SK-N-SH (cell line): ENCODE measurements around the gene SELENOM. TPM values are rescaled to one million over a fixed set of nuclear protein-coding genes. Genes with fewer than 3 reads are reported as not detected.

Experiments
- CTCF ChIA-PET: fragments of 300-600, 350-600 bp; formaldehyde crosslinking; extraction: SDS; loops from one replicate; lab custom pipeline; 2021; lab: Yijun Ruan, JAX
- POLR2A ChIA-PET: fragments of 350-600 bp; sonication (Branson Sonifier 250); formaldehyde crosslinking; extraction: SDS; loops from one replicate; lab custom pipeline; 2020; ENCODE audit warnings: antibody characterized with exemption, inconsistent platforms; lab: Yijun Ruan, JAX
- DNase-seq: peaks from one replicate; pipeline ENCODE4 v3.0.0; 2012
- H2AFZ ChIP-seq: fragments of 200-600 bp; sonication (generic); 2 replicates; pipeline ENCODE4 v1.8.1; 2016; ENCODE audit warnings: antibody characterized with exemption, mild to moderate bottlenecking, low read depth
- H3F3A ChIP-seq: fragments of 200-600 bp; sonication (generic); replicated peaks from 2 replicates; pipeline ENCODE3; 2016; ENCODE audit warnings: antibody characterized with exemption, mild to moderate bottlenecking; ENCODE audit not compliant: insufficient read depth
- H3K27ac ChIP-seq, 2 experiments: fragments of 200-500 bp in 1 of 2; fragments of 200-600 bp in 1 of 2; sonication (Bioruptor generic) in 1 of 2; sonication (generic), shearing (Covaris generic) in 1 of 2; 2 replicates each; pipeline versions ENCODE4 v1.5.1 to v1.6.1; 2014 to 2016; ENCODE audit warnings: low read depth in 2 of 2, inconsistent platforms in 1 of 2, low read length in 1 of 2, mild to moderate bottlenecking in 1 of 2, mixed read lengths in 1 of 2
- H3K27me3 ChIP-seq: fragments of 200-600 bp; sonication (generic), shearing (Covaris generic); 2 replicates; pipeline ENCODE4 v1.6.1; 2016; ENCODE audit warnings: mixed run types; ENCODE audit not compliant: insufficient read depth
- H3K36me3 ChIP-seq, 2 experiments: fragments of 200-500 bp in 1 of 2; fragments of 200-600 bp in 1 of 2; sonication (Bioruptor generic) in 1 of 2; sonication (generic) in 1 of 2; replicated peaks in 1 of 2; 2 replicates each; pipeline versions ENCODE3 to v1.5.1; 2014 to 2016; ENCODE audit warnings: low read length in 1 of 2, mild to moderate bottlenecking in 1 of 2; ENCODE audit not compliant: insufficient read depth in 2 of 2, control insufficient read depth in 1 of 2
- H3K4me1 ChIP-seq, 2 experiments: fragments of 200-500 bp in 1 of 2; fragments of 200-600 bp in 1 of 2; sonication (Bioruptor generic) in 1 of 2; sonication (generic), shearing (Covaris generic) in 1 of 2; 2 replicates each; pipeline versions ENCODE4 v1.5.1 to v1.6.1; 2014 to 2016; ENCODE audit warnings: low read depth in 1 of 2, low read length in 1 of 2, mixed run types in 1 of 2; ENCODE audit not compliant: insufficient read depth in 2 of 2, control insufficient read depth in 1 of 2
- H3K4me2 ChIP-seq: fragments of 200-600 bp; sonication (generic), shearing (Covaris generic); 2 replicates; pipeline ENCODE4 v1.6.1; 2017; ENCODE audit warnings: mixed run types
- H3K4me3 ChIP-seq, 2 experiments: fragments of 200-500 bp in 1 of 2; fragments of 200-600 bp in 1 of 2; sonication (Bioruptor generic) in 1 of 2; sonication (generic), shearing (Covaris generic) in 1 of 2; 2 replicates each; pipeline versions ENCODE4 v1.5.1 to v1.8.1; 2014 to 2016; ENCODE audit warnings: low read depth in 2 of 2, inconsistent platforms in 1 of 2, low read length in 1 of 2, mild to moderate bottlenecking in 1 of 2, mixed read lengths in 1 of 2, moderate library complexity in 1 of 2
- H3K79me2 ChIP-seq: fragments of 200-600 bp; sonication (generic); 2 replicates; pipeline ENCODE4 v1.8.1; 2017; ENCODE audit warnings: mild to moderate bottlenecking; ENCODE audit not compliant: insufficient read depth
- H3K9ac ChIP-seq: fragments of 200-600 bp; sonication (generic); 2 replicates; pipeline ENCODE4 v1.6.1; 2017; ENCODE audit warnings: mixed run types
- H3K9me2 ChIP-seq: fragments of 200-600 bp; sonication (generic); 2 replicates; pipeline ENCODE4 v1.6.1; 2017; ENCODE audit warnings: mixed run types
- H3K9me3 ChIP-seq: fragments of 200-600 bp; sonication (generic); 2 replicates; pipeline ENCODE4 v1.6.1; 2017; ENCODE audit warnings: mixed run types, mild to moderate bottlenecking, moderate library complexity
- H4K20me1 ChIP-seq: fragments of 200-600 bp; sonication (generic); 2 replicates; pipeline ENCODE4 v1.6.1; 2017; ENCODE audit warnings: mild to moderate bottlenecking, mixed run types; ENCODE audit not compliant: insufficient read depth
- CHD2 ChIP-seq: fragments of 150-350 bp; IDR thresholded peaks from 2 replicates; pipeline ENCODE4 v1.6.1; 2018; ENCODE audit warnings: low read length; ENCODE audit not compliant: partially characterized antibody
- CTCF ChIP-seq: fragments of 200-600 bp; sonication (generic); IDR thresholded peaks from 2 replicates; pipeline ENCODE4 v1.6.1; 2017; ENCODE audit warnings: antibody characterized with exemption, mild to moderate bottlenecking, moderate library complexity
- EP300 ChIP-seq, 2 experiments: IDR thresholded peaks; 2 replicates each; pipeline versions ENCODE4 v1.4.0 to v1.6.1; 2012; ENCODE audit warnings: borderline replicate concordance in 1 of 2, low read depth in 1 of 2, low read length in 1 of 2
- FOXM1 ChIP-seq: IDR thresholded peaks from 2 replicates; pipeline ENCODE4 v1.4.0; 2012; ENCODE audit warnings: low read depth, mild to moderate bottlenecking
- GATA2 ChIP-seq: sonication (generic); formaldehyde crosslinking; IDR thresholded peaks from 2 replicates; pipeline ENCODE4 v1.5.0; 2020; ENCODE audit warnings: mild to moderate bottlenecking, missing genetic modification reagents
- MEF2A ChIP-seq: IDR thresholded peaks from 2 replicates; pipeline ENCODE4 v1.4.0; 2012; ENCODE audit warnings: low read depth, borderline replicate concordance
- MXI1 ChIP-seq: IDR thresholded peaks from 2 replicates; pipeline ENCODE4 v1.6.1; 2012; ENCODE audit warnings: mild to moderate bottlenecking, low read depth, low read length, improper control_type of control experiment
- NFIC ChIP-seq: IDR thresholded peaks from 2 replicates; pipeline ENCODE4 v1.4.0; 2012; ENCODE audit warnings: borderline replicate concordance
- PBX3 ChIP-seq: IDR thresholded peaks from 2 replicates; pipeline ENCODE4; 2012
- RAD21 ChIP-seq: IDR thresholded peaks from 2 replicates; pipeline ENCODE4 v1.6.1; 2012; ENCODE audit warnings: mild to moderate bottlenecking, low read length
- RCOR1 ChIP-seq: fragments of 150-350 bp; IDR thresholded peaks from 2 replicates; pipeline ENCODE4 v1.6.1; 2017; ENCODE audit warnings: antibody characterized with exemption, low read length
- RFX5 ChIP-seq: IDR thresholded peaks from 2 replicates; pipeline ENCODE4 v1.6.1; 2012; ENCODE audit warnings: mild to moderate bottlenecking, improper control_type of control experiment, low read length
- SMC3 ChIP-seq: IDR thresholded peaks from 2 replicates; pipeline ENCODE4 v1.6.1; 2012; ENCODE audit warnings: low read depth, low read length, improper control_type of control experiment
- TAF1 ChIP-seq: IDR thresholded peaks from 2 replicates; pipeline ENCODE4 v1.6.1; 2012; ENCODE audit warnings: low read depth, mild to moderate bottlenecking, low read length, moderate library complexity, borderline replicate concordance
- TCF12 ChIP-seq: IDR thresholded peaks from 2 replicates; pipeline ENCODE4 v1.4.0; 2012
- TEAD4 ChIP-seq: IDR thresholded peaks from 2 replicates; pipeline ENCODE4 v1.4.0; 2012; ENCODE audit warnings: mild to moderate bottlenecking, borderline replicate concordance; ENCODE audit not compliant: insufficient read depth
- WGBS: methylation state at CpG from one replicate; pipeline ENCODE4 v1.1.6; 2017; ENCODE audit warnings: low lambda C conversion rate; 5-methylcytosine and 5-hydroxymethylcytosine counted together
- polyA plus RNA-seq, 3 experiments: library from polyadenylated mRNA; depleted of rRNA; stranded (reverse); fragments of >200 nt; gene quantifications; 2 replicates each; pipeline ENCODE4 v1.2.3, GENCODE V29; 2012
- TF ChIP-seq, protein P1 (sequence below): fragments of 150-350 bp; IDR thresholded peaks from 2 replicates; pipeline ENCODE4 v1.6.1; 2017; ENCODE audit warnings: antibody characterized with exemption, low read length, low read depth, borderline replicate concordance

Gene SELENOM
- polyA plus RNA-seq, 1 of the 3 experiments (the other 2 are of a cell fraction) = 117 TPM

DNA sequence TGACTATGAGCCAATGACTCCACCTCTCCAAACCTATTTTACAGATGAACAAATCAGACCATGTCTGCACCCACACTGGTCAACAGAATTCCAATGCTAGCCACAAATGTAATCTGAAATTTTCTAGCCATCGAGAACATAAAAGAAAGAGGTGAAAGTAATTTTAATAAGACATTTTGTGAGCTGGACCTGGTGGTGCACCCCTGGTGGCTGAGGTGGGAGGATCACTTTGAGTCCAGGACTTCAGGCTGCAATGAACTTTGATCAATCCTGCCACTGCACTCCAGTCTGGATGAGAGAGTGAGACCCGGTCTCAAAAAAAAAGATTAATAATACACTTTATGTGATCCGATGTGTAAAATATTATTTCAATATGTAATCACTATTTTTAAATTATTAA, 43.2 kb upstream of the SELENOM start (continued):
- TF ChIP-seq, protein P1, sequence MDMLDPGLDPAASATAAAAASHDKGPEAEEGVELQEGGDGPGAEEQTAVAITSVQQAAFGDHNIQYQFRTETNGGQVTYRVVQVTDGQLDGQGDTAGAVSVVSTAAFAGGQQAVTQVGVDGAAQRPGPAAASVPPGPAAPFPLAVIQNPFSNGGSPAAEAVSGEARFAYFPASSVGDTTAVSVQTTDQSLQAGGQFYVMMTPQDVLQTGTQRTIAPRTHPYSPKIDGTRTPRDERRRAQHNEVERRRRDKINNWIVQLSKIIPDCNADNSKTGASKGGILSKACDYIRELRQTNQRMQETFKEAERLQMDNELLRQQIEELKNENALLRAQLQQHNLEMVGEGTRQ = no peak

DNA sequence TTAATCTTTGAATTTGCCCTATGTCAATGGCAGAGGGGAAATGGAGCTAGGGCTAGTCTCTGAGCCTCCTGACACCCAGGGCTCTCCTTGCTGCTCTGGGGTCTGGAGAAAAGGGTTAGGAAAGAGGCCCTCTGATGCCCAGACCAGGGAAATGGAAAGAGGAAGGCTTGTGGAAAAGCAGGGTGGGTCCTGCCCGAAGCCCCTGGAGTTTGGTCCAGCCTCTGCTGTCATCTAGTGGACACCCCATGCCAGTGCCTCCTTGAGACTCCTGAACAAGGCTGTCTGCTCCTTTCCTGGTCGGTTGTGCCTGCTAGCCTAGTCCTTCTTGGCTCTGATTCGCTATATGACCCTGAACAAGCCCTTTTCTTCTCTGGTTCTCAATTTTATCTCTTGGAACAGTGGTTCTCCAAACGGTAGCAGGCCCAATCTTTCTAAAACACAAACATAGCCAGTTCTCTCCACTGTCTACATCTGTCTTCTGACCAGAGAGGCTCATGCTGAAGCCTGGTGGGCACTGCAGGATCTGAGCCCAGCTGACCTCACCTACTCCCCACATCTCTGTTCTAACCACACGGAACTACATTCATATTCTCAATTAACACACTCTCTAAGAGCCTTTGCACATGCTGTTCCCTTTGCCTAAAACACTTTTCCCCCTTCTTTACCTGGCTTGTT, 41.7 kb upstream of the SELENOM start:
- Histone ChIP-seq H3K27ac (no peak overlapping the region), H3K9me2 (no peaks in the 10 kb centered on the region), H4K20me1 (no peaks in the 10 kb centered on the region), H3F3A (no peaks in the 10 kb centered on the region), H3K9ac (no peak overlapping the region), H3K36me3 (no peaks in the 10 kb centered on the region), H3K27me3 (no peaks in the 10 kb centered on the region), H3K4me3 (no peak overlapping the region; a peak in 1 of 4 replicates), H3K79me2 (no peaks in the 10 kb centered on the region), H3K4me1 (no peaks in the 10 kb centered on the region), H3K9me3 (0 out of 2 replicates have a peak, but pooled peaks cover 4% of the 10 kb centered on the region), H3K4me2 (no peak overlapping the region), H2AFZ (peak overlapping the region; percentile 76)
- WGBS = 2% methylated on average over 4 of the region's 5 CpGs
- DNase-seq = peak; percentile 88
- ChIA-PET POLR2A (interaction anchor here (0.9 kb wide), 1 partner anchor 64 kb away, joined by 3 read pairs; no protein-coding TSS in a partner anchor), CTCF (interaction anchor here (0.5 to 6.6 kb wide), 27 partner anchors 8 to 584 kb away, joined by 3 to 53 read pairs (median 4); partner anchors contain the start of genes PLA2G3, RNF185 and SELENOM)
- TF ChIP-seq RCOR1 (no peak), MEF2A (no peak), RAD21 (peak; percentile 99), CTCF (peak; percentile 89), TEAD4 (no peak), FOXM1 (no peak), MXI1 (no peak), CHD2 (no peak), RFX5 (no peak), NFIC (no peak), GATA2 (CRISPR knock-in tag) (no peak), PBX3 (no peak), TCF12 (no peak), TAF1 (no peak), SMC3 (peak; percentile 97), EP300 (IDR thresholded peaks at IDR 0.05; ENCODE audit: borderline replicate concordance in 1 of 2, low read depth in 1 of 2, low read length in 1 of 2) (no peak)
- TF ChIP-seq, protein P1 = no peak
